Stimulated activated CD4-positive, alpha-beta T cell treated with anti-CD3 and anti-CD28 coated beads, Interleukin-12 subunit alpha, Interleukin-12 subunit beta, amount 100 ng/mL, for 24 hours (primary cell): ENCODE results near the gene PTCHD4.
"Not testable (repeated sequence)": the region's sequence is repeated elsewhere in the genome, so short reads cannot be mapped to it uniquely, and the experiment has no call there.

Source experiments
- DNase-seq, 2 experiments: peaks; one replicate each; pipeline ENCODE4 v3.0.0-alpha.2; 2020; ENCODE audit warnings: low read depth in 2 of 2

The PTCHD4 gene

DNA sequence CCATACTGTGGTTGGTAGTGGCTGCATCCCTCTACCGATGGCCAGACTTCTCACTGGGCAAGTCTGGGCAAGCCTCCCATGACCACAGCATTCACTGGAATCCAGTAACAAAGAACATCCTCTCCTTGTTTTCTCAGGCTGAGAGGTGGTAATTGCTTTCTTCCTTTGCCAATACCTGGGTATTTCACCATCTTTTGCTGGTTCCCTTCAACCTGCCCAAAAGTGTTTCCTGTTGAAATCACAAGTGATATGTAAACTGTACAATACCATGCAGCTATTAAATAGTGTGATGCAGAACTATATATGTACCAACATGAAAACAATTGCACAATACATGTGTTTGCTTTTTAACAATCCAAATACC lies at the start of gene PTCHD4:
Gene PTCHD4 (minus strand): TSS at position 55 of the 364 bp plus-strand sequence. CDS start 42,240 bp downstream, outside the sequence.
- DNase-seq: no peak

- no peak for DNase-seq
Observed at GRCh38 chr6:48151142-48151541, 40.1 kb upstream of the PTCHD4 start.

GRCh38 chr6:48150701-48151100 lies 39.7 kb upstream of the PTCHD4 start:
- no peak for DNase-seq

DNA sequence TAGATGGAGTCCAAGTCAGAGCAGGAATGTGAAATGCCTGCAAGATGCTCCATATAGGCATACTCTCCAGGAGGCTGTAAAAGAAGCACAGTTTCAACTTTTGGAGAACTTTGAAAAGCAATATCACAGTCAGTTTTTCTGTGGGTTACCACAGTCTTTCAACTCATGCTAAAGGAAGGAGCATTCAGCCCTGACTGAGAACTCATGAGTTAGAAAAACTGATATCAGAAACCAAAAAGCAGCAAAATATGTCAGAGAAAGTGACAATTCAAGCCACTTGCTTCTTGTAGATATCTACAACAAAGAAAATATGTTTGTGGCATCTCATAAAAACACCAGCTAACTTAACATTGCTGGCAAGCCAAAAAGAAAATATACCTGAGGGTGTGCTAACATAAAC lies 36.1 kb upstream of the PTCHD4 start:
- no peak for DNase-seq

DNA sequence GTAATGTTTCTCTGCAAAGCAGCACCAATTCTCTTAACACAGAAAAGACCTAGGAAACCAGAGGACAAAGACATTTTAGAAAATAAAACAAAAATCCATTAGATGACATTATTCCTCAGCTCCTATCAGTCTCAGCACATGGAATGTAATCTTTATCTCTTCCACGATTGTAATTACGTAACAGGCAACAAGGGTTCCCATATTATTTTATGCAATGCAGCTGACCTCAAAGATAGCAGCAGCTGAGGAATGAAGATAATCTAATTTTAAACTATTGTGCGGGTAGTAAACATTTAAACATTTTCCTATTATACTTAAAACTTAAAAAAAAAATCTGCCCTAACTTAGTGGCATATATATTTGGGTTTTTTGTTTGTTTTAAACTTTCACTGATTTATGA lies 33.0 kb upstream of the PTCHD4 start:
- no peak for DNase-seq

DNA sequence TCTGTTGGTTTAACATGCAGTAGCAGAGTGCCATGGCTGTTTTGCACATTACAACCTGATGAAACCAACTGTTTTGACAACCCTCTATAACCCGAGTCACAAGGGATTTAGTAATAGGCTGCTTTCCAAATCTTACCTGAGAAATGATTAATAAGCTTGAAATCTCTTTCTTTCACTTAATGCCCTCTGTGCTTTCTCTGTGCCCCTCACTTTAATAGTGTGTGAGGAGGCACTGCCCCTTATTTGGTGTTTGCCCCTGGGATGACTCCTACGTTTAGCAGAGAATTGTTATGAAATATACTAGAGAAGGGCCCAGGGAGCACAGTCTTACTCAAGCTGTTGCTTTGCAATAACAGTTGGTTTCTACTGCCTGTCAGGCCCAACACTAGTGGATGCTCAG lies 31.0 kb upstream of the PTCHD4 start:
- no peak for DNase-seq

- no peak for DNase-seq
Observed at GRCh38 chr6:48139818-48140614, 29.0 kb upstream of the PTCHD4 start.

DNA sequence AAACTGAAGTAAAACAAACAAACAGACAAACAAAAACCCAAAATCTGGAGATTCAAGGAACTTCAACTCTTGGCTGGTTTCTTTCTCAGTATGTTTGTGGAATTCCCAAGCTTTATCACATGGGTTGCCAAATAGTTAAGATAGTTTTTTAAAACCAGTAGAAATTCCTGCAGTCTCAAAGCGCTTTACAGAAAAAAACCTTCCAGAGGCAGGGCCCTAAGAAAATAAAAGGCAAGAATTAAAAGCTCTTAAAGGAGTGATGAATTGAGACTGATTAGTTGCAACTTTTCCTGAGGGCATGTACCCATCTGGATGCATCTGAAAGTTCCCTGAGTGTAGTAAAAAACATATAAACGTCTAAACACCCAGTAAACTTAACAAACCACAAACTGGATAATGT lies 25.9 kb upstream of the PTCHD4 start:
- DNase-seq: no peak

DNA sequence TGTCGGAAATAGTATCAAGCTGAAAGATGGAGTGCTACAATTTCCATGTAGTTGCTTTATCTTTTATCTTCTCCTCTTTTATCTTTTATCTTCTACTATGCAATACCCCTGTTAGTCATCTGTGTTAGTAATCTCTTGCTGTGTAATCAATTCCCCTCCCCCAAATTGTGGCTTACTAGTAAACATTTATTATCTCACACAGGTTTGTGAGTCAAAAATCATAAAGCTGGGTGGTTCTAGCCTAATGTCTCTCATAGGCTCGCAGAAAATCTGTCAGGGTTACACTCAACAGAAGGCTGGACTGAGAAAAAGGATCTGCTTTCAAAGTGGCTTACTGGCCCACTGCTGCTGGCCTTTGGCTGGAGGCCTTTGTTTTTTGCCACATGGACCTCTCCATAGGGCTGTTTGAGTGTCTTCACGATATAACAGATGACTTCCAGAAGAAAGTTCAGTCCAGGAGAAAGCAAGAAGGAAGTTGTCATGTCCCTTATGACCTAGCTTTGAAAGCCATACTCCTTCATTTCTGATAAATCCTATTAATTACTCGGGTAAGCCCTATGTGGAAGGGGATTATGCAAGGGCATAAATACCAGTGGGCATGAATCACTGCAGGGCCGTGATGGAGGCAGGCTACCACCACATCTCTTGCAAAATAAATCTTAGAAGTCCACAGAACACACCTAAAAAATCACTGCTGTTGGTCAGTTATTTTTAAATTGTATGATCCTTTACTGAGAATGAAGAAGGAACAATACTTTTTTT lies 24.5 kb upstream of the PTCHD4 start:
- DNase-seq: no peak

GRCh38 chr6:48134246-48134645 lies 23.2 kb upstream of the PTCHD4 start:
- DNase-seq: no peak

DNA sequence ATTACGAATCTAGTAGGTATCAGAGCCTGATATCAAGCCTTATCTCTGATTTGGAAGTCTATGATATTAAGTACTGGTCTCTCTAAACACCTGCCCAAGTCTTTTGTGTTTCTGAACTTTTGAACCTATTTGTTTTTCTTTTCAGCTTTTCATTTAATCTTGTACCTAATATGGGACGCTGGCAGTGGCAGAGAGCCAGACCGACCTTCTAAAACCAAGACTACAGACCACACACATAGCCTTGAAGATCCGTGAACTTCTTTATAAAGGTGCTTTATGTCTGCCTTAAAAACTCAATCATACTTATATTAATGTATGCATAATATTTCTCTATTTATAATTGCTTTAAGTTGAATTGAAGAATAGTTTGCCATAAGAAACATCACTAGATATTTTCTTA lies 12.6 kb upstream of the PTCHD4 start:
- DNase-seq: no peak

DNA sequence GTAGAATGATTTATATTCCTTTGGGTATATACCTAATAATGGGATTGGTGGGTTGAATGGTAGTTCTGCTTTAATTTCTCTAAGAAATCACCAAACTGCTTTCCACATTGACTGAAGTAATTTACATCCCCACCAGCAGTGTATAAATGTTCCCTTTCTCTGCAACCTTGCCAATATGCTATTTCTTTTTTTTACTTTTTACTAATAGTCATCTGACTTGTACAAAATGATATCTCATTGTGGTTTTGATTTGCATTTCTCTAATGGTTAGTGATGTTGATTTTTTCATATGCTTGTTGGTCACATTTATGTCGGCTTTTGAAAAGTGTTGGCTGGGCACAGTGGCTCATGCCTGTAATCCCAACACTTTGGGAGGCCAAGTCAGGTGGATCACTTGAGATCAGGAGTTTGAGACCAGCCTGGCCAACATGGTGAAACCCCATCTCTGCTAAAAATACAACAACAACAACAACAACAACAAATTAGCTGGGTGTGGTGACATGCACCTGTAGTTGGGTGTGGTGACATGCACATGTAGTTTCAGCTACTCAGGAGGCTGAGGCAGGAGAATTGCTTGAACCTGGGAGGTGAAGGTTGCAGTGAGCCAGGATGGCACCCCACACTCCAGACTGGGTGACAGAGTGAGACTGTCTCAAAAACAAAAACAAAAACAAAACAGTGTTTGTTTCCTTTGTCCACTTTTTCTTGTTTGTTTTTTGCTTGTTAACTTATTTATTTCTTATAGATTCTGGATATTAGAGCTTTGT lies 11.2 kb upstream of the PTCHD4 start:
- DNase-seq: not testable (repeated sequence)

DNA sequence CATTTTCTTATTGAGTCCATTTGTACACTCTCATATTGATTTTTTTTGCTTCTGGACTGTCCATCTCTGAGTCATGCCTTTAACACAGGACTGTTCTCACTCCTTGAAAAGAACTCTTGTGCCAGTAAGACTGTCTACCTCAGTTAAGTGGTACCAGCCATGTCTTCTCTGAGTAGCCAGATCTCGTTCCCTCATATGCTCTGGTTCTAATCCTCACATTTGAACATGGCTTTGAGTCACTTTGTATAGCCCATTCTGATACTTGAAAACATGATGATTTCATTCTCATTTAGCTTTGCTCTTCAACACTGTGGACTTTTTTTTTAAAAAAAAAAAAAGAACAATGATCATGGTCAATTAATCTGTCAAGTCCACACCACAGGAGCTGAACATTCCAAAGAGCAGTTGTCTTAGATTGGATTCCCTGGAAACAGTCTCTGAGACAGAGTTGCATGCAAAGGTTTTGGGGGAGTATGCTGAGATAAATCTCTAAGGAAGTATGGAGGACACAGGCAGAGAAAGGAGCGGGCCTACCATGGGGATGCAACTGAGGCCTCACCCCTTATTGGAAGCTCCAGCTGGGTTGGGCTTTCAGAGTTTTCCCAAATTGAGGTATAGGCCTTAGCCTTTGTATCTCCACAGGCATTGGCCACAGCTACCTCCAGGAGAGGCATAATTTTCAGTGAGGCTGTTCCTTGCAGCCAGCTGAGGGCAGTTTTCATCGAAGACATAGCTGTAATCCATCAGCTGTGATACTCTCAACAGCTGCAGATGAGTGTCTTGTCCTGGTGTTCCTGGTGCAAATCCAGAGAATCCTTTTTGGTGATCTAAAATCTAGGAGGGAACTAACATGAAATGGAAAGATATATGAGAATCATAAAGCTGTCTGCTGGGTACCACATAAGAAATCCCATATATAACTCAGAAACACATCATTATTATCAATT lies 6.0 kb upstream of the PTCHD4 start:
- DNase-seq: no peak

GRCh38 chr6:48113130-48113529 lies 2.1 kb upstream of the PTCHD4 start:
- no peak for DNase-seq

- DNase-seq: no peak
Observed at GRCh38 chr6:48111575-48111974, 578 bp upstream of the PTCHD4 start.

- no peak for DNase-seq
Observed at GRCh38 chr6:48110436-48111142, 408 bp downstream of the PTCHD4 start.

DNA sequence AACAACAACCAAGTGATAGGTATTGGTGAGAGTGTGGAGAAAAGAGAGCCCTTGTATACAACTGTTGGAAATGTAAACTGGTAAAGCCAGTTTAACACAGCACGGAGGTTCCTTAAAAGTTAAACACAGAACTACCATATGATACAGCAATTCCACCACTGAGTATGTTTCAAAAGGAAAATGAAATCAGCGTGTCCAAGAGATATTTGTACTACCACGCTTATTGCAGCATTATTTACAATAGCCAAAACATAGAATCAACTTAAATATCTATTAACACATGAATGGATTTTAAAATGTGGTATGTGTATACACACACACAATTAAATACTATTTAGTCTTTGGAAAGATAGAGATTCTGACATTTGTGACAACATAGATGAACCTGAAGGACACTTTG lies 1.1 kb downstream of the PTCHD4 start:
- no peak for DNase-seq

GRCh38 chr6:48102476-48103195 lies 8.4 kb downstream of the PTCHD4 start:
- not testable (repeated sequence) for DNase-seq

- DNase-seq: no peak
Observed at GRCh38 chr6:48101290-48101689, 9.7 kb downstream of the PTCHD4 start.

GRCh38 chr6:48100588-48100895 lies 10.5 kb downstream of the PTCHD4 start:
- no peak for DNase-seq
